HepG2 (cell line): ENCODE results near the gene JPH3. TPM values are rescaled to one million over a fixed set of nuclear protein-coding genes. Genes with fewer than 3 reads are reported as not detected.

Experiments
- ARNT ChIP-seq: fragments of 450-650 bp; IDR thresholded peaks from 2 replicates; pipeline ENCODE4 v1.6.1; 2017
- CHCHD3 ChIP-seq: sonication (generic); formaldehyde crosslinking; IDR thresholded peaks from 2 replicates; pipeline ENCODE4 v1.8.0; 2022; ENCODE audit warnings: mild to moderate bottlenecking, missing genetic modification reagents, moderate library complexity
- GABPB1 ChIP-seq: IDR thresholded peaks from 2 replicates; pipeline ENCODE4 v1.6.1; 2016; ENCODE audit warnings: mild to moderate bottlenecking, missing genetic modification reagents, moderate library complexity, missing compliant biosample characterization
- HNRNPH1 ChIP-seq: fragments of 200-400 bp; formaldehyde crosslinking; optimal IDR thresholded peaks from 2 replicates; pipeline ENCODE3; 2017; ENCODE audit warnings: mild to moderate bottlenecking, low read depth, low read length
- KDM2A ChIP-seq: sonication (generic); formaldehyde crosslinking; IDR thresholded peaks from 2 replicates; pipeline ENCODE4 v1.4.0; 2020; ENCODE audit warnings: low read depth, missing genetic modification reagents, borderline replicate concordance
- NFKB2 ChIP-seq: sonication (generic); formaldehyde crosslinking; IDR thresholded peaks from 2 replicates; pipeline ENCODE4 v1.4.0; 2020; ENCODE audit warnings: missing genetic modification reagents, borderline replicate concordance
- PHF21A ChIP-seq: sonication (generic); formaldehyde crosslinking; IDR thresholded peaks from 2 replicates; pipeline ENCODE4 v1.5.0; 2020; ENCODE audit warnings: mild to moderate bottlenecking, missing genetic modification reagents
- RAD21 ChIP-seq: fragments of 450-650 bp; formaldehyde crosslinking; IDR thresholded peaks from 2 replicates; pipeline ENCODE4 v1.5.0; 2020; ENCODE audit warnings: mild to moderate bottlenecking
- XRCC5 ChIP-seq: fragments of 200-400 bp; formaldehyde crosslinking; optimal IDR thresholded peaks from 2 replicates; pipeline ENCODE3; 2017; ENCODE audit warnings: mild to moderate bottlenecking, low read length
- ZFP37 ChIP-seq: sonication (generic); formaldehyde crosslinking; IDR thresholded peaks from 2 replicates; pipeline ENCODE4 v1.4.0; 2020; ENCODE audit warnings: missing genetic modification reagents, borderline replicate concordance
- ZNF138 ChIP-seq: sonication (generic); formaldehyde crosslinking; IDR thresholded peaks from 2 replicates; pipeline ENCODE4 v1.5.0; 2020; ENCODE audit warnings: mild to moderate bottlenecking, low read depth, missing genetic modification reagents
- ZNF24 ChIP-seq: fragments of 450-650 bp; IDR thresholded peaks from 2 replicates; pipeline ENCODE4 v1.6.1; 2017; ENCODE audit warnings: antibody characterized with exemption, mild to moderate bottlenecking
- ZNF350 ChIP-seq: sonication (generic); formaldehyde crosslinking; IDR thresholded peaks from 2 replicates; pipeline ENCODE4 v1.4.0; 2020; ENCODE audit warnings: mild to moderate bottlenecking, low read depth, missing genetic modification reagents, borderline replicate concordance
- ZNF75D ChIP-seq: sonication (generic); formaldehyde crosslinking; IDR thresholded peaks from 2 replicates; pipeline ENCODE4 v1.8.1; 2023; ENCODE audit warnings: missing genetic modification reagents, mild to moderate bottlenecking, borderline replicate concordance
- ZNF790 ChIP-seq: sonication (generic); formaldehyde crosslinking; IDR thresholded peaks from 2 replicates; pipeline ENCODE4 v1.8.0; 2022; ENCODE audit warnings: missing genetic modification reagents, mild to moderate bottlenecking, borderline replicate concordance
- ZNF850 ChIP-seq: sonication (generic); formaldehyde crosslinking; conservative IDR thresholded peaks from 2 replicates; pipeline ENCODE4 v1.9.0; 2021; ENCODE audit warnings: mild to moderate bottlenecking, missing genetic modification reagents
- polyA plus RNA-seq, 8 experiments: library from polyadenylated mRNA; depleted of rRNA in 3 of 8; stranded (reverse) in 7 of 8; unstranded in 1 of 8; fragments of >200 nt; fragmentation: Illumina TruSeq in 4 of 8; extraction: Trizol in 4 of 8; gene quantifications; 2 replicates each; pipeline versions ENCODE4 v1.2.1 to v1.2.3, GENCODE V29; 2011 to 2016; ENCODE audit warnings: low read depth in 4 of 8, missing spikeins in 1 of 8, mixed read lengths in 1 of 8; ENCODE audit not compliant: insufficient read depth in 1 of 8
- total RNA-seq, 5 experiments: library from RNA; depleted of rRNA; stranded (reverse); fragments of >200 nt; fragmentation: Illumina TruSeq; extraction: Trizol; gene quantifications; 2 replicates each; pipeline ENCODE4 v1.2.3, GENCODE V29; 2016; ENCODE audit warnings: low read depth in 1 of 5
- TF ChIP-seq, protein P1 (sequence below), 2 experiments: sonication (generic) in 1 of 2; formaldehyde crosslinking in 1 of 2; IDR thresholded peaks; 2 replicates each; pipeline versions ENCODE4 v1.4.0 to v1.6.1; 2018 to 2020; ENCODE audit warnings: missing genetic modification reagents in 2 of 2, borderline replicate concordance in 1 of 2, low read depth in 1 of 2, mild to moderate bottlenecking in 1 of 2, missing biosample characterization in 1 of 2
- TF ChIP-seq, protein P2 (sequence below): sonication (generic); formaldehyde crosslinking; IDR thresholded peaks from 2 replicates; pipeline ENCODE4 v1.8.1; 2023; ENCODE audit warnings: mild to moderate bottlenecking, missing genetic modification reagents
- TF ChIP-seq, protein P3 (sequence below): sonication (generic); formaldehyde crosslinking; IDR thresholded peaks from 2 replicates; pipeline ENCODE4 v1.5.0; 2020; ENCODE audit warnings: missing genetic modification reagents, mild to moderate bottlenecking, borderline replicate concordance
- TF ChIP-seq, protein P4 (sequence below): sonication (generic); formaldehyde crosslinking; conservative IDR thresholded peaks from 2 replicates; pipeline ENCODE4 v1.4.0; 2020; ENCODE audit warnings: mild to moderate bottlenecking, missing genetic modification reagents, moderate library complexity

JPH3 gene
- total and polyA plus RNA-seq, 2 of the 13 experiments (the other 11 are each of a cell fraction or from before 2014, with no cell fraction given) = not detected

DNA sequence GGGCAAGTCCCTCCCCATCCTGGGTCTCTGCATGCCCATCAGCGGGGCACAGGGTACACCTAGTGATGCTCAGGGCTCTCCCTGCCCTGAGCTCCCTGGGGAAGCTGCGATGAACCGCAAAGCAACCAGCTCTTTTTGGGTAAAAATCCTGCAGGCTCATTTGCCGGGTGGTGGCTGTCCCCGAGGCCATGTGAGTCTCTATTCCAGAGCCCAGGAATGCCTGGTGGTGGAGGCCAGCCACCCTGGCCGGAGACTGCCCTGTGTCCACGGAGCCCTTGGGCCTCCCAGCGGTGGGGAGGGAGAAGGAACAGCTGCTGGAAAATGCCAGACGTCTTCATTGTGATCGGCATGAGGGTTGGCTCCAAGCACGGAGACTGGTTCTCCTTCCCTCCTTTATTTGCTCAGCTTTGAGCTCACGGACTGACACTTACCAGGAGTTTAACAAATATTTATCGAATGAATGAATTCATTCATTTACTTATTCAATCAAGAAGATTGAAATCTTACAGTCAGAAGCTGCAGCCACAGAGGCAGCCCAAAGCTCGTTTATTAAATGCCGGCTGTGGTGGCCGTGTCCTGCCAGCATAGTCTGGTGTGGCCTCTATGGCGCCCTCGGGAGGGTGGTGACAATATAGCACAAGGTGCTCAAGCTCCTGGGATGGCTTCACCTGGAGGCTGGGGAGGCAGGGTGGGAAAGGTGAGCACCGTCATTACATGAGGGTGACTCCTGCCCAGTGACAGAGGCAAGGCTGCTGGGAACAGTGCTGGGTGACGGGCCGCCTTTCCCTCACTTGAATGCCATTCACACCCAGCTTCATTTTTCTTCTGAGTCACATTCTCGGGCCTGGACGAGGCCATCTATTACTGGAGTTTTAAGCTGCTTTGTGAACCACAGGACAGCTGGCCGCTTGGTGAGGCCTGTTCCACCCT lies 31.1 kb upstream of the JPH3 start (continued):
- TF ChIP-seq ZNF138 (CRISPR knock-in tag) (peak; percentile 42; the same call in 1 of the 2 replicates), ARNT (no peak), XRCC5 (peak; percentile 22), NFKB2 (CRISPR knock-in tag) (peak; percentile 56; the same call in 1 of the 2 replicates), HNRNPH1 (no peak), ZNF350 (CRISPR knock-in tag) (peak; percentile 31; the same call in 1 of the 2 replicates), ZNF75D (CRISPR knock-in tag) (0 out of 2 replicates have a peak, but pooled peaks have one; percentile 65), GABPB1 (CRISPR knock-in tag) (peak; percentile 9; the same call in 1 of the 2 replicates), KDM2A (CRISPR knock-in tag) (peak; percentile 54; the same call in 1 of the 2 replicates), RAD21 (CRISPR knock-in tag) (peak; percentile 62), PHF21A (CRISPR knock-in tag) (0 out of 2 replicates have a peak, but pooled peaks have one; percentile 41), ZNF850 (CRISPR knock-in tag) (no peak), ZNF790 (CRISPR knock-in tag) (no peak), ZFP37 (CRISPR knock-in tag) (no peak), CHCHD3 (CRISPR knock-in tag) (0 out of 2 replicates have a peak, but pooled peaks have one; percentile 29), ZNF24 (no peak)
- TF ChIP-seq, protein P1, sequence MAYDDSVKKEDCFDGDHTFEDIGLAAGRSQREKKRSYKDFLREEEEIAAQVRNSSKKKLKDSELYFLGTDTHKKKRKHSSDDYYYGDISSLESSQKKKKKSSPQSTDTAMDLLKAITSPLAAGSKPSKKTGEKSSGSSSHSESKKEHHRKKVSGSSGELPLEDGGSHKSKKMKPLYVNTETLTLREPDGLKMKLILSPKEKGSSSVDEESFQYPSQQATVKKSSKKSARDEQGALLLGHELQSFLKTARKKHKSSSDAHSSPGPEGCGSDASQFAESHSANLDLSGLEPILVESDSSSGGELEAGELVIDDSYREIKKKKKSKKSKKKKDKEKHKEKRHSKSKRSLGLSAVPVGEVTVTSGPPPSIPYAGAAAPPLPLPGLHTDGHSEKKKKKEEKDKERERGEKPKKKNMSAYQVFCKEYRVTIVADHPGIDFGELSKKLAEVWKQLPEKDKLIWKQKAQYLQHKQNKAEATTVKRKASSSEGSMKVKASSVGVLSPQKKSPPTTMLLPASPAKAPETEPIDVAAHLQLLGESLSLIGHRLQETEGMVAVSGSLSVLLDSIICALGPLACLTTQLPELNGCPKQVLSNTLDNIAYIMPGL (CRISPR knock-in tag; IDR thresholded peaks at IDR 0.05; ENCODE audit: borderline replicate concordance in 1 of 2, low read depth in 1 of 2) = peak in 1 of 2 experiments; percentile 52; a peak in 1 of 4 replicates
- TF ChIP-seq, protein P2, sequence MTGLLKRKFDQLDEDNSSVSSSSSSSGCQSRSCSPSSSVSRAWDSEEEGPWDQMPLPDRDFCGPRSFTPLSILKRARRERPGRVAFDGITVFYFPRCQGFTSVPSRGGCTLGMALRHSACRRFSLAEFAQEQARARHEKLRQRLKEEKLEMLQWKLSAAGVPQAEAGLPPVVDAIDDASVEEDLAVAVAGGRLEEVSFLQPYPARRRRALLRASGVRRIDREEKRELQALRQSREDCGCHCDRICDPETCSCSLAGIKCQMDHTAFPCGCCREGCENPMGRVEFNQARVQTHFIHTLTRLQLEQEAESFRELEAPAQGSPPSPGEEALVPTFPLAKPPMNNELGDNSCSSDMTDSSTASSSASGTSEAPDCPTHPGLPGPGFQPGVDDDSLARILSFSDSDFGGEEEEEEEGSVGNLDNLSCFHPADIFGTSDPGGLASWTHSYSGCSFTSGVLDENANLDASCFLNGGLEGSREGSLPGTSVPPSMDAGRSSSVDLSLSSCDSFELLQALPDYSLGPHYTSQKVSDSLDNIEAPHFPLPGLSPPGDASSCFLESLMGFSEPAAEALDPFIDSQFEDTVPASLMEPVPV (CRISPR knock-in tag) = no peak
- TF ChIP-seq, protein P3, sequence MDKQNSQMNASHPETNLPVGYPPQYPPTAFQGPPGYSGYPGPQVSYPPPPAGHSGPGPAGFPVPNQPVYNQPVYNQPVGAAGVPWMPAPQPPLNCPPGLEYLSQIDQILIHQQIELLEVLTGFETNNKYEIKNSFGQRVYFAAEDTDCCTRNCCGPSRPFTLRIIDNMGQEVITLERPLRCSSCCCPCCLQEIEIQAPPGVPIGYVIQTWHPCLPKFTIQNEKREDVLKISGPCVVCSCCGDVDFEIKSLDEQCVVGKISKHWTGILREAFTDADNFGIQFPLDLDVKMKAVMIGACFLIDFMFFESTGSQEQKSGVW (CRISPR knock-in tag) = no peak
- TF ChIP-seq, protein P4, sequence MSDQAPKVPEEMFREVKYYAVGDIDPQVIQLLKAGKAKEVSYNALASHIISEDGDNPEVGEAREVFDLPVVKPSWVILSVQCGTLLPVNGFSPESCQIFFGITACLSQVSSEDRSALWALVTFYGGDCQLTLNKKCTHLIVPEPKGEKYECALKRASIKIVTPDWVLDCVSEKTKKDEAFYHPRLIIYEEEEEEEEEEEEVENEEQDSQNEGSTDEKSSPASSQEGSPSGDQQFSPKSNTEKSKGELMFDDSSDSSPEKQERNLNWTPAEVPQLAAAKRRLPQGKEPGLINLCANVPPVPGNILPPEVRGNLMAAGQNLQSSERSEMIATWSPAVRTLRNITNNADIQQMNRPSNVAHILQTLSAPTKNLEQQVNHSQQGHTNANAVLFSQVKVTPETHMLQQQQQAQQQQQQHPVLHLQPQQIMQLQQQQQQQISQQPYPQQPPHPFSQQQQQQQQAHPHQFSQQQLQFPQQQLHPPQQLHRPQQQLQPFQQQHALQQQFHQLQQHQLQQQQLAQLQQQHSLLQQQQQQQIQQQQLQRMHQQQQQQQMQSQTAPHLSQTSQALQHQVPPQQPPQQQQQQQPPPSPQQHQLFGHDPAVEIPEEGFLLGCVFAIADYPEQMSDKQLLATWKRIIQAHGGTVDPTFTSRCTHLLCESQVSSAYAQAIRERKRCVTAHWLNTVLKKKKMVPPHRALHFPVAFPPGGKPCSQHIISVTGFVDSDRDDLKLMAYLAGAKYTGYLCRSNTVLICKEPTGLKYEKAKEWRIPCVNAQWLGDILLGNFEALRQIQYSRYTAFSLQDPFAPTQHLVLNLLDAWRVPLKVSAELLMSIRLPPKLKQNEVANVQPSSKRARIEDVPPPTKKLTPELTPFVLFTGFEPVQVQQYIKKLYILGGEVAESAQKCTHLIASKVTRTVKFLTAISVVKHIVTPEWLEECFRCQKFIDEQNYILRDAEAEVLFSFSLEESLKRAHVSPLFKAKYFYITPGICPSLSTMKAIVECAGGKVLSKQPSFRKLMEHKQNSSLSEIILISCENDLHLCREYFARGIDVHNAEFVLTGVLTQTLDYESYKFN (CRISPR knock-in tag) = no peak
